IMR-90 (cell line): ENCODE results near the gene CREB5. TPM values are rescaled to one million over a fixed set of nuclear protein-coding genes. Genes with fewer than 3 reads are reported as not detected.

Experiments
- ATAC-seq: fragments of 200-7000 bp; cut with Tn5 transposase; 2 replicates; pipeline ENCODE4 v1.9.1; 2020; ENCODE audit warnings: low read depth, mild to moderate bottlenecking, moderate library complexity
- BruUV-seq: library from RNA; stranded (reverse); fragments of 400-500 nt; replicated peaks from 2 replicates; lab custom pipeline; 2021; lab: Mats Ljungman, UMichigan
- CTCF ChIA-PET: fragments of 300-600 bp; formaldehyde crosslinking; extraction: SDS; loops from one replicate; lab custom pipeline; 2021; ENCODE audit warnings: antibody characterized with exemption; lab: Yijun Ruan, JAX
- POLR2A ChIA-PET: fragments of 300-600 bp; sonication (Branson Sonifier 250); formaldehyde crosslinking; loops from one replicate; lab custom pipeline; 2022; ENCODE audit warnings: antibody characterized with exemption; ENCODE audit not compliant: unreplicated experiment; lab: Charles Lee
- DNase-seq: peaks from one replicate; pipeline ENCODE4 v3.0.0; 2013
- H2AFZ ChIP-seq: replicated peaks from 2 replicates; pipeline ENCODE3; 2013; ENCODE audit warnings: low read length, mild to moderate bottlenecking; ENCODE audit not compliant: poor library complexity
- H2AK5ac ChIP-seq: 2 replicates; pipeline ENCODE4 v1.6.1; 2013; ENCODE audit warnings: low read depth, low read length, inconsistent platforms
- H2AK9ac ChIP-seq: replicated peaks from 2 replicates; pipeline ENCODE3; 2013; ENCODE audit warnings: mild to moderate bottlenecking, low read depth, low read length, moderate library complexity; ENCODE audit not compliant: poor library complexity
- H2BK120ac ChIP-seq: 2 replicates; pipeline ENCODE4 v1.6.1; 2013; ENCODE audit warnings: low read depth, low read length, inconsistent platforms
- H2BK15ac ChIP-seq: 3 replicates; pipeline ENCODE4 v1.6.1; 2013; ENCODE audit warnings: low read depth, low read length, inconsistent platforms
- H2BK20ac ChIP-seq: 2 replicates; pipeline ENCODE4 v1.6.1; 2013; ENCODE audit warnings: low read depth, mild to moderate bottlenecking, inconsistent platforms, low read length, moderate library complexity
- H2BK5ac ChIP-seq: 2 replicates; pipeline ENCODE4 v1.6.1; 2013; ENCODE audit warnings: mild to moderate bottlenecking, low read depth, low read length, inconsistent platforms; ENCODE audit not compliant: poor library complexity, severe bottlenecking
- H3K14ac ChIP-seq: replicated peaks from 2 replicates; pipeline ENCODE4 v1.6.1; 2013; ENCODE audit warnings: low read depth, low read length, inconsistent platforms
- H3K18ac ChIP-seq: 2 replicates; pipeline ENCODE4 v1.6.1; 2013; ENCODE audit warnings: low read depth, low read length, control low read depth
- H3K23ac ChIP-seq: 2 replicates; pipeline ENCODE4 v1.6.1; 2013; ENCODE audit warnings: low read depth, low read length, inconsistent platforms
- H3K27ac ChIP-seq: 2 replicates; pipeline ENCODE4 v1.5.1; 2013; ENCODE audit warnings: mild to moderate bottlenecking, control low read depth, low read length; ENCODE audit not compliant: insufficient read depth
- H3K27me3 ChIP-seq: 2 replicates; pipeline ENCODE4 v1.6.1; 2013; ENCODE audit warnings: low read length; ENCODE audit not compliant: control insufficient read depth, insufficient read depth
- H3K36me3 ChIP-seq: 2 replicates; pipeline ENCODE4 v1.6.1; 2013; ENCODE audit warnings: low read length, mixed read lengths; ENCODE audit not compliant: control insufficient read depth, insufficient read depth
- H3K4ac ChIP-seq: 2 replicates; pipeline ENCODE4 v1.6.1; 2013; ENCODE audit warnings: low read depth, low read length, inconsistent platforms
- H3K4me1 ChIP-seq: 2 replicates; pipeline ENCODE4 v1.6.1; 2013; ENCODE audit warnings: low read length, mixed read lengths; ENCODE audit not compliant: control insufficient read depth, insufficient read depth
- H3K4me2 ChIP-seq: 2 replicates; pipeline ENCODE4 v1.6.1; 2013; ENCODE audit warnings: low read depth, mild to moderate bottlenecking, control low read depth, low read length, moderate library complexity
- H3K4me3 ChIP-seq: 2 replicates; pipeline ENCODE4 v1.5.1; 2013; ENCODE audit warnings: low read depth, mild to moderate bottlenecking, control low read depth, low read length, moderate library complexity; ENCODE audit not compliant: insufficient read depth
- H3K56ac ChIP-seq: 2 replicates; pipeline ENCODE4 v1.6.1; 2013; ENCODE audit warnings: low read length, inconsistent platforms; ENCODE audit not compliant: insufficient read depth; ENCODE audit errors: extremely low read depth
- H3K79me1 ChIP-seq, 2 experiments: 2 replicates each; pipeline ENCODE4 v1.6.1; 2013; ENCODE audit warnings: low read length in 2 of 2, inconsistent platforms in 1 of 2, low read depth in 1 of 2
- H3K9ac ChIP-seq: 2 replicates; pipeline ENCODE4 v1.6.1; 2013; ENCODE audit warnings: low read depth, low read length, control low read depth
- H3K9me1 ChIP-seq: 2 replicates; pipeline ENCODE4 v1.6.1; 2013; ENCODE audit warnings: low read length, inconsistent platforms; ENCODE audit not compliant: insufficient read depth
- H3K9me3 ChIP-seq: 2 replicates; pipeline ENCODE4 v1.6.1; 2013; ENCODE audit warnings: low read length; ENCODE audit not compliant: control insufficient read depth, insufficient read depth
- H4K20me1 ChIP-seq: 2 replicates; pipeline ENCODE4 v1.6.1; 2013; ENCODE audit warnings: low read length, inconsistent platforms; ENCODE audit not compliant: insufficient read depth
- H4K5ac ChIP-seq: 2 replicates; pipeline ENCODE4 v1.6.1; 2013; ENCODE audit warnings: mild to moderate bottlenecking, low read depth, low read length, control low read depth
- H4K8ac ChIP-seq, 2 experiments: 2 replicates each; pipeline ENCODE4 v1.6.1; 2013; ENCODE audit warnings: low read depth in 2 of 2, low read length in 2 of 2, control low read depth in 1 of 2, inconsistent platforms in 1 of 2
- H4K91ac ChIP-seq: 2 replicates; pipeline ENCODE4 v1.6.1; 2013; ENCODE audit warnings: low read depth, low read length, inconsistent platforms; ENCODE audit not compliant: insufficient read depth
- BHLHE40 ChIP-seq: fragments of 150-350 bp; IDR thresholded peaks from 2 replicates; pipeline ENCODE4 v1.6.1; 2016; ENCODE audit warnings: mild to moderate bottlenecking, low read depth, low read length
- CEBPB ChIP-seq: IDR thresholded peaks from 2 replicates; pipeline ENCODE4 v1.6.1; 2012; ENCODE audit warnings: low read depth, low read length, improper control_type of control experiment
- CHD1 ChIP-seq: IDR thresholded peaks from 2 replicates; pipeline ENCODE4 v1.6.1; 2012; ENCODE audit warnings: low read depth, low read length, improper control_type of control experiment
- FOS ChIP-seq: fragments of 150-350 bp; IDR thresholded peaks from 2 replicates; pipeline ENCODE4 v1.6.1; 2016; ENCODE audit warnings: low read depth, low read length
- MAFK ChIP-seq: IDR thresholded peaks from 2 replicates; pipeline ENCODE4 v1.6.1; 2012; ENCODE audit warnings: low read depth, low read length, improper control_type of control experiment
- MAZ ChIP-seq: IDR thresholded peaks from 2 replicates; pipeline ENCODE4 v1.6.1; 2012; ENCODE audit warnings: low read depth, mild to moderate bottlenecking, low read length, improper control_type of control experiment, moderate library complexity, borderline replicate concordance
- MXI1 ChIP-seq: IDR thresholded peaks from 2 replicates; pipeline ENCODE4 v1.6.1; 2012; ENCODE audit warnings: low read depth, mild to moderate bottlenecking, low read length, moderate library complexity, borderline replicate concordance
- NFE2L2 ChIP-seq: fragments of 150-350 bp; IDR thresholded peaks from 2 replicates; pipeline ENCODE4 v1.6.1; 2016; ENCODE audit warnings: low read depth, mild to moderate bottlenecking, low read length
- POLR2A ChIP-seq: IDR thresholded peaks from 2 replicates; pipeline ENCODE4 v1.6.1; 2012; ENCODE audit warnings: mild to moderate bottlenecking, low read depth, low read length
- RAD21 ChIP-seq: IDR thresholded peaks from 2 replicates; pipeline ENCODE4 v1.6.1; 2012; ENCODE audit warnings: low read length, improper control_type of control experiment
- RCOR1 ChIP-seq: IDR thresholded peaks from 2 replicates; pipeline ENCODE4 v1.6.1; 2012; ENCODE audit warnings: mild to moderate bottlenecking, low read length, improper control_type of control experiment; ENCODE audit not compliant: insufficient replicate concordance
- RFX5 ChIP-seq: IDR thresholded peaks from 2 replicates; pipeline ENCODE4 v1.8.0; 2012; ENCODE audit warnings: low read depth, mild to moderate bottlenecking, low read length, moderate library complexity
- SMC3 ChIP-seq: fragments of 150-350 bp; IDR thresholded peaks from 2 replicates; pipeline ENCODE4 v1.6.1; 2016; ENCODE audit warnings: low read depth, mild to moderate bottlenecking, antibody characterized with exemption, low read length, moderate library complexity
- WGBS, 2 experiments: methylation state at CpG; one replicate each; pipeline versions ENCODE4 v1.1.5 to v1.1.7; 2013; ENCODE audit warnings: missing lambda C conversion rate in 2 of 2; ENCODE audit not compliant: insufficient read length in 1 of 2; ENCODE audit errors: extremely low coverage in 2 of 2; 5-methylcytosine and 5-hydroxymethylcytosine counted together
- dilution Hi-C: fragments of 300-500 bp; cut with HindIII; formaldehyde crosslinking; loops from one replicate; pipeline ENCODE4 v1.14.3; 2018; ENCODE audit warnings: low sequenced_read_pairs; ENCODE audit not compliant: unreplicated experiment
- in situ Hi-C: fragments of 300-500 bp; cut with MboI; formaldehyde crosslinking; loops from 3 replicates; pipeline ENCODE4 v1.14.3; 2019; ENCODE audit warnings: low sequenced_read_pairs, inconsistent platforms, mixed read lengths
- intact Hi-C: fragments of 100-400 bp; cut with micrococcal nuclease; formaldehyde crosslinking; loops from 2 replicates; pipeline ENCODE4 v1.10.0; 2022
- polyA plus RNA-seq, 3 experiments: library from polyadenylated mRNA; depleted of rRNA; stranded (reverse); fragments of >200 nt; gene quantifications; 2 replicates each; pipeline ENCODE4 v1.2.3, GENCODE V29; 2012; ENCODE audit warnings: low replicate concordance in 1 of 3
- total RNA-seq: library from RNA; depleted of rRNA; stranded (reverse); fragments of >200 nt; gene quantifications from 2 replicates; pipeline ENCODE4 v1.2.3, GENCODE V29; 2012
- TF ChIP-seq, protein P1 (sequence below): fragments of 150-350 bp; IDR thresholded peaks from 2 replicates; pipeline ENCODE4 v1.6.1; 2017; ENCODE audit warnings: mild to moderate bottlenecking, antibody characterized with exemption, low read length, low read depth
- TF ChIP-seq, protein P2 (sequence below): conservative IDR thresholded peaks from 2 replicates; pipeline ENCODE4 v1.5.1; 2012; ENCODE audit warnings: mild to moderate bottlenecking, low read depth, low read length, improper control_type of control experiment
- TF ChIP-seq, protein P3 (sequence below): fragments of 150-350 bp; IDR thresholded peaks from 2 replicates; pipeline ENCODE4 v1.6.1; 2016; ENCODE audit warnings: low read depth, mild to moderate bottlenecking, low read length, moderate library complexity, borderline replicate concordance

CREB5 gene
- total and polyA plus RNA-seq, 2 of the 4 experiments (the other 2 are of a cell fraction), result 7.3 to 13.1 TPM

DNA sequence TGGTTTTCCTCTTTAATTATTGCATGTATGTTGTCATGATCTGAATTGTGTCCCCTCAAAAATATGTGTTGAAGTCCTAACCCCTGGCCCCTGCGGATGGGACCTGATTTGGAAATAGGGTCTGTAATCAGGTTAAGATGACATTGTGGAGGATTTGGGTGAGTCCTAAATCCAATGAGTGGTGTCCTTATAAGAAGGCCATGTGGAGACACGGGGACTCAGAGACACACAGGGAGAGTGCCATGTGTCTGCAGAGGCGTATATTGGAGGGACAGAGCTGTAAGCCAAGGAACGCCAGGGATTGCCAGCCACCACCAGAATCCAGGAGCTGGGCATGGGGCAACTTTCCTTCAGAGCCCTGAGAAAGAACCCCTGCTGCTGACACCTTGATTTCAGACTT, 171.9 kb downstream of the CREB5 start:
- H2AK9ac ChIP-seq, result no peak overlapping the region
- no peak for ATAC-seq
- ChIA-PET CTCF (no interaction called here), POLR2A (no interaction called here)
- no peak overlapping the region for H2BK15ac ChIP-seq
- H3K36me3 ChIP-seq, result no peaks in the 10 kb centered on the region
- no peak overlapping the region for H2BK20ac ChIP-seq
- no peak overlapping the region for H3K9ac ChIP-seq
- H3K23ac ChIP-seq, result no peak overlapping the region
- in situ Hi-C loops (no loop called here), intact Hi-C loops (no loop called here), dilution Hi-C loops (no loop called here)
- no peaks in the 10 kb centered on the region for H3K4me1 ChIP-seq
- TF ChIP-seq, protein P1, sequence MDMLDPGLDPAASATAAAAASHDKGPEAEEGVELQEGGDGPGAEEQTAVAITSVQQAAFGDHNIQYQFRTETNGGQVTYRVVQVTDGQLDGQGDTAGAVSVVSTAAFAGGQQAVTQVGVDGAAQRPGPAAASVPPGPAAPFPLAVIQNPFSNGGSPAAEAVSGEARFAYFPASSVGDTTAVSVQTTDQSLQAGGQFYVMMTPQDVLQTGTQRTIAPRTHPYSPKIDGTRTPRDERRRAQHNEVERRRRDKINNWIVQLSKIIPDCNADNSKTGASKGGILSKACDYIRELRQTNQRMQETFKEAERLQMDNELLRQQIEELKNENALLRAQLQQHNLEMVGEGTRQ, result no peak
- no peak for TF ChIP-seq RCOR1
- no peak for TF ChIP-seq FOS
- no peak for TF ChIP-seq POLR2A
- TF ChIP-seq CEBPB, result no peak
- TF ChIP-seq, protein P2, sequence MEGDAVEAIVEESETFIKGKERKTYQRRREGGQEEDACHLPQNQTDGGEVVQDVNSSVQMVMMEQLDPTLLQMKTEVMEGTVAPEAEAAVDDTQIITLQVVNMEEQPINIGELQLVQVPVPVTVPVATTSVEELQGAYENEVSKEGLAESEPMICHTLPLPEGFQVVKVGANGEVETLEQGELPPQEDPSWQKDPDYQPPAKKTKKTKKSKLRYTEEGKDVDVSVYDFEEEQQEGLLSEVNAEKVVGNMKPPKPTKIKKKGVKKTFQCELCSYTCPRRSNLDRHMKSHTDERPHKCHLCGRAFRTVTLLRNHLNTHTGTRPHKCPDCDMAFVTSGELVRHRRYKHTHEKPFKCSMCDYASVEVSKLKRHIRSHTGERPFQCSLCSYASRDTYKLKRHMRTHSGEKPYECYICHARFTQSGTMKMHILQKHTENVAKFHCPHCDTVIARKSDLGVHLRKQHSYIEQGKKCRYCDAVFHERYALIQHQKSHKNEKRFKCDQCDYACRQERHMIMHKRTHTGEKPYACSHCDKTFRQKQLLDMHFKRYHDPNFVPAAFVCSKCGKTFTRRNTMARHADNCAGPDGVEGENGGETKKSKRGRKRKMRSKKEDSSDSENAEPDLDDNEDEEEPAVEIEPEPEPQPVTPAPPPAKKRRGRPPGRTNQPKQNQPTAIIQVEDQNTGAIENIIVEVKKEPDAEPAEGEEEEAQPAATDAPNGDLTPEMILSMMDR, result no peak
- no peak for TF ChIP-seq MAZ
- TF ChIP-seq, protein P3, sequence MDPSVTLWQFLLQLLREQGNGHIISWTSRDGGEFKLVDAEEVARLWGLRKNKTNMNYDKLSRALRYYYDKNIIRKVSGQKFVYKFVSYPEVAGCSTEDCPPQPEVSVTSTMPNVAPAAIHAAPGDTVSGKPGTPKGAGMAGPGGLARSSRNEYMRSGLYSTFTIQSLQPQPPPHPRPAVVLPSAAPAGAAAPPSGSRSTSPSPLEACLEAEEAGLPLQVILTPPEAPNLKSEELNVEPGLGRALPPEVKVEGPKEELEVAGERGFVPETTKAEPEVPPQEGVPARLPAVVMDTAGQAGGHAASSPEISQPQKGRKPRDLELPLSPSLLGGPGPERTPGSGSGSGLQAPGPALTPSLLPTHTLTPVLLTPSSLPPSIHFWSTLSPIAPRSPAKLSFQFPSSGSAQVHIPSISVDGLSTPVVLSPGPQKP, result no peak
- TF ChIP-seq MXI1, result no peak
- TF ChIP-seq MAFK, result no peak
- no peak for TF ChIP-seq RFX5
- no peak for TF ChIP-seq NFE2L2
- no peak for TF ChIP-seq BHLHE40
- TF ChIP-seq RAD21, result no peak
- no peak for TF ChIP-seq SMC3
- TF ChIP-seq CHD1, result no peak
- no peak for DNase-seq
- no peak overlapping the region for H3K4ac ChIP-seq
- H2BK120ac ChIP-seq, result no peak overlapping the region
- H3K27me3 ChIP-seq, result no peaks in the 10 kb centered on the region; the same call in 1 of the 2 replicates
- no peak overlapping the region for H4K91ac ChIP-seq
- H2AFZ ChIP-seq, result no peak overlapping the region
- no peak overlapping the region for H3K27ac ChIP-seq
- no peak overlapping the region for H3K18ac ChIP-seq
- no peaks in the 10 kb centered on the region for H3K9me3 ChIP-seq
- H4K8ac ChIP-seq, result no peak overlapping the region
- no peak overlapping the region for H4K5ac ChIP-seq
- no peak overlapping the region for H2BK5ac ChIP-seq
- H4K20me1 ChIP-seq, result no peaks in the 10 kb centered on the region
- H3K56ac ChIP-seq, result no peak overlapping the region
- no peaks in the 10 kb centered on the region for H3K79me1 ChIP-seq
- 100% methylated on average over 2 of the region's 4 CpGs; no CpG with 5 or more reads in 1 of the 2 experiments for WGBS, 2 experiments
- H3K9me1 ChIP-seq, result no peaks in the 10 kb centered on the region
- no peak overlapping the region for H2AK5ac ChIP-seq
- BruUV-seq, result no TSS peak
- H3K4me3 ChIP-seq, result no peak overlapping the region
- H3K14ac ChIP-seq, result no peak overlapping the region
- H3K4me2 ChIP-seq, result no peak overlapping the region
